ENCODE measurements around the gene TMEM132D.

Gene TMEM132D

DNA sequence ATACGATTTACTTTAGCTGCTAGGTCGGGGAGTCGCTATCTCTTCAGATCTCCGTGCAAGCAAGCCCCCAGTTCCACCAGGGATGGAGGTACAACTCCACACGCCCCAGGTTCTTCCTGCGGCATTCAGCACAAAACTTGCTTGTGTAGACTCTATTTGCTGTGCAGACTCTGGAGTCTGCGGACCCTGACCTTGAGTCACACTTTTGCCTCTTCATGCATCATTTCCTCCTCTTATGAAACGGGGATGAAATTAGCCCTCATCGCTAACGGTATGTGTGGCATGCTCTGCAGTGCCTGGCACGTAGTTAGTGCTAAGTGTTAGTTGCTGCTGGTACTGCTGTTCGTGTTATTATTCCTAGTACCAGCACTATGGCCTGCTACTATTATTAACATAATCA is 84.4 kb downstream of the TMEM132D start:
- no peak for FAIRE-seq

DNA sequence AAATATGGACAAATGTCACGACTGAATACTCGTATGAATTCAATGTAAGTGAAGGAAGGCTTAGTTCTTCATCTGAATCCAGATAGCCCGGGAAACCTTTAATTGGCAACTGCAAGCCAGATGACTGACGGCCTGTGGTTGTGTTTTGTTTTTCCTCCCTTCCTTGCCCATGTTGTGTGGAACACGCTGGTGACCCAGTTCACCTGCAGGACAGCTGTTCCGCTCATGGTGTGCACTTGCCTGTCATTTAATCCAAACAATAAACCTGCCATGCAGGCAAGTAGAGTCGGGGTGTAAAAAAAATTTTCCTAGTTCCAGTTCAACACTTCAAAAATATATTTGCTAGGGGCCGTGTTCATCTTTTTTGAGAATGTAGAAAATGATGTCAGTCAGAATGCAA is 88.0 kb downstream of the TMEM132D start:
- FAIRE-seq, result no peak

- no peak for FAIRE-seq
Observed at GRCh38 chr12:129811963-129812362, 91.9 kb downstream of the TMEM132D start.

- no peak for FAIRE-seq
Observed at GRCh38 chr12:129807136-129807535, 96.7 kb downstream of the TMEM132D start.

DNA sequence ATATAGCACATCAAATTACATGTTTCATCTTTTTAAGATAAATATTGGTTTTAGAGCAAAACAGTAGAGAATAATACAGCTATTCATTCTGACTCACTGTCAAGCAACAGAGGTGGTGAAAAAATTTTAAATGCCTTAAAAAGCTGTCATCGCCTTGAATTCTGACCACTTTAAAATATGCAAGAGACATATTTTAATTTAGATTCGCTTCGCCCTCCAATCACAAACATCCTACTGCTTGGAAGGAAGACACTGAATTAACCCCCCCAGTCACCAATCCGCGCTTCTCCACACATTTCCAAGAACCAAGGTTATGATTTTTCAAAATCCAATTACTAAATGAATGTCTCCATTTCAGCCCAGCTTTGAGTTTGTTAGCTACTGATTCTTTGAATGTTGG is 112.4 kb downstream of the TMEM132D start:
- FAIRE-seq, result no peak

DNA sequence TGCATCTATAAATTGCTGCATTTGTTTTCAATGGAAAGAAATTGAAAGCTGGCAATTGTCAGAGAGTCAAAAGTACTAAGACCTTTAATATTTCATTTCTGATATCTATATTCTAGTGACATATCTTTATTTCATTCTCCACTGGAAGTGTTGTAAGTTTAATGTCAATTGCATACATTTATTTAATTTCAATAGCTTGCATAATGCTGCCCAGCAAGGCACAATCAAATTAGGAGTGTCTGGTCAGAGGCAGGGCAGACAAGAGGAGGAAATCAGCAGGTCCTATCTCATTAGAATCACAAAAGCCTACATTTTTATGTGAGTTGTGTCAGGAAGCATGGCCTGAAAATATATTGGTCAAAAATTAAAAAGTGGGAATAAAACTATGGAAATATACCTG is 112.9 kb downstream of the TMEM132D start:
- FAIRE-seq, result no peak

- FAIRE-seq, result no peak
Observed at GRCh38 chr12:129790331-129790730, 113.5 kb downstream of the TMEM132D start.

- no peak for FAIRE-seq
Observed at GRCh38 chr12:129789921-129790320, 113.9 kb downstream of the TMEM132D start.

DNA sequence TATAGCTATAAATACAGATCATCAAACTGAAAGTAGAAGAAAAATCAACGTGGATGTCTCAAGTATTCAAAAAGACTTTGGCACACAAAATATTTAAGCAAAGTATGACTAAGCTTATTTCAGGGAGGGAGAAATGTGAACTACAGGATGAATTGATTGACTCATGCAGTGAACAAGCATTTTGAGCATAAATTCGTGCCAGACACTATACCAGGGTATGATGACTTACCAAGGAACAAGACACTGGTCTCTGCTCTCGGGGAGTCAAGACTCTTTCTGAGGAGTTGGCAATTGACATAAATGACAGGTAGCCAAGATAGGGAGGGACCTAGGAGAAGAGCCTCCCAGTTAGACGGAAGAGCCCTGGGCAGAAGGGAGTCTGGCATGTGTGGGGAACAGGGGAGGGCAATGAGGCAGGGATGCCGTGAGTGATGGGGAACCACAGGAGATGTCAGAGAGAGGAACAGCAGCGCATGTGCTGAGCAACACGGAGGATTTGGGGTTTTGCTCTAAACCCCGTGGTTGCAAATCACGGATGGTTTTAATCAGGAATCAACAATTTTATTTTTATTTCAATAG is 115.2 kb downstream of the TMEM132D start:
- FAIRE-seq, result no peak

- no peak for FAIRE-seq
Observed at GRCh38 chr12:129779989-129780388, 123.8 kb downstream of the TMEM132D start.

GRCh38 chr12:129779033-129779432 is 124.8 kb downstream of the TMEM132D start:
- no peak for FAIRE-seq

DNA sequence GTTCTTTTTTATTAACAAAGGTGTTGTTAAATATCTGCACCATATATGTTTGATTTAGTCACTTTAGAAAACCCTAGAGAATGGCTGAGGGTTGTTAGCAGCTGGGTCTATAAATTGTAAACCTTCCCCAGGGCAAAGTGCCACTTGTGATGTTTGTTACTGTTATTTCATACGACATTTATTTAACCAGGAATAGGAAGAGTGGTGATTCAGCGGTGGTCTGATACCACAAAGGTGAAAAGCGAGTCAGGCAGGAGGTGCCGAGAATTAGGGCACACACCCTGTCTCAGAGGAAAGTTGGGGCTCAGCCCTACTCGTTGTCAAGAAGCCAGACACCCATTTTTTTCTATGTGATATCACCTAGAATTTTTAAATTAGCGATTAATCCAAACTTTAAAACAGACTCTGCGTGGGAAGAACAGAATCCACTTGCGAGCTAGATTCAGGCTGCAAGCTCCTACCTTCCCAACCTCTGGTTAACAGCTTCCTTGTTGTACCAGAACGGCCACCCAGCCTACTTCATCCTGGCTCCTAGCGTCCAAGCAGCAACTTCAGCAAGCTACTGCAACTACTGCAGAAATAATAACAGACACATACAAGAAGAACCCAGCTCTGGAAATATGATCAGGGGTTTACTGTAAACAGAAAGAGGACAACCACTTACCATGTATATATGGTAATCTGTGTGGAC is 126.7 kb downstream of the TMEM132D start:
- FAIRE-seq, result no peak

- FAIRE-seq, result no peak
Observed at GRCh38 chr12:129772501-129773493, 131.0 kb downstream of the TMEM132D start.

GRCh38 chr12:129771238-129771637 is 132.6 kb downstream of the TMEM132D start:
- FAIRE-seq, result no peak

- FAIRE-seq, result no peak
Observed at GRCh38 chr12:129765719-129766118, 138.1 kb downstream of the TMEM132D start.

DNA sequence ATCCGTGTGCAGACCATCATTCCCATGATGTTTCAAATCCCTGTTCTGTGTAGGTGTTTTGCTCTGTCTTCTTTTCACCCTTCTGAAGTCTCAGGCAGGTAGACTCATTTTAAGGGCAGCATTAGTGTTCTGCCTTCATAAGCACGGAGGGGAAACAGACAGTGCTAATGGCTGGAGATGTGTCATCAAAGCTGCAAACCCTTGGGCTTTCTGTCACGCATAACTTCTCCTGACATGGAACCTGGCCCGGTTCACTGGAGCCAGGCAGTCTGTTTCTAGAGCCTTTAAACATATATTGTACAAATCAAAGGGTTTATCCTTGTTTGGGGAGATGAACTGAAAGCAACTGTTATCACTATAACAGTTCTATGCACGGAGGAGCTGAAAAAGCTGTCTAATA is 141.4 kb downstream of the TMEM132D start:
- FAIRE-seq, result no peak

DNA sequence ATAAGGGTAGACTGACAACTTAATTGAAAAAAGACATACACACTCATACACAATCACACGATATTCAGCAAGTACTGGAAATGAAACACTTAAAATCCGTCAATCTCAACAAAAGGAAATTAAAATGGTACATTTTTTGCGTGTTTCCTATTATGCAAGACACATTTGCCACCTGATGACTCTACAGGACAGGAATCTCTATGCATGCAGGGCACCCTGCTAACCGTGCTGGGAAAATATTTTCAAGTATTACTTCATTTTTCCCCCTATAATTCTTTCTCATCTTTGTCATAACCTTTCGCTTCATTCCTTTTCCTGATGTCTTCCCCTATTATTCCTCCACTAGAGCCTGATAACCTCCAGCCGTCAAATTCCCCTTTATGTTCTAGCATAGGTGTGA is 150.2 kb downstream of the TMEM132D start:
- FAIRE-seq, result no peak

DNA sequence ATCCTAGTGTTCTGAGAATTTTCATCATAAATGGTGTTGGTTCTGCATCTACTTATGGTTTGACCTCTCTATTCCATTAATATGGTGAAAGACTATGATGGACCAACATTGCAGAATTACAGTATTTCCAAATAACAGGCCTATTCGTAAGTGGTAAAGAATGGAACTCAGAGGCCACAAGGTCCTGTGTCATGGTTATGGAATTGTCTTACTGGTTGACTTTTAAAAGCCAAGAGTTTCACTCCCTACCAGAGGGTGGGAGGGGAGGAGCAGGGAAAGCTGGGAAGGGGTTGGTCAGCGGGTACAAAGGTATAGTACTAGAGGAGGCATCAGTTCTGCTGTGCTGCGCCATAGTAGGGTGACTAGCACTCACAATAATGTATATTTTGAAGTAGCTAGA is 153.4 kb downstream of the TMEM132D start:
- no peak for FAIRE-seq

GRCh38 chr12:129746318-129746717 is 157.5 kb downstream of the TMEM132D start:
- FAIRE-seq, result no peak

DNA sequence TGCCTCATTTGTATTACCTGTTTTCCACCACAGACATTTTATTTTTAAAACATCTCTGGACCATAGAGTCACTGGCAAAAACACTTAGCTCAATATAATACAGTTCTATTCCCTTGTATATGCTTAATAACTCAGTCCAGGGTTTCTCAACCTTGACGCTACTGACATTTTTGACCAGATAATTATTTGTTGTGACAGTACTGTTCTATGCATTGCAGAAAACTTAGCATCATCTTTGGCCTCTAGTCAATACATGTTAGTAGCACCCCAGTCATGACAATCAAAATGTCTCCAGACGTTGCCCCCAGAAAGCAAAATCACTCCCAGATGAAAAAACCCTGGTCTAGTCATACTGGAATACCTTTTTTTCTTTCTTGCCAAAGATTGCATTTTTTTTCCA is 174.7 kb downstream of the TMEM132D start:
- no peak for FAIRE-seq

DNA sequence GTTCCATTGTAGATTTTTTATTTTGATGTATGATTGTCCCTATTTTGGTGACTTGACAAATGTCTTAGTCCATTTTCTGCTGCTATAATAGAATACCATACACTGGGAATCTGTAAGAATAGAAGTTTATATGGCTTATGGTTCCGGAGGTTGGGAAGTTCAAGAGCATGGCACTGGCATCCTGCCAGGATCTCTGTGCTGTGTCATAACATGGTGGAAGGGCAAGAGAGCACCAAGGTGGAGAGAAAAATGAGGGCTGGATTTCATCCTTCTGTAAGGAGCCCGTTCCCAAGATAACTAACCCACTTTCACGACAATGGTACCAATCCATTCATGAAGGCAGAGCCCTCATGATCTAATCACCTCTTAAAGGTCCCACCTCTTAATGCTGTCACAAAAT is 176.7 kb downstream of the TMEM132D start:
- FAIRE-seq, result no peak

DNA sequence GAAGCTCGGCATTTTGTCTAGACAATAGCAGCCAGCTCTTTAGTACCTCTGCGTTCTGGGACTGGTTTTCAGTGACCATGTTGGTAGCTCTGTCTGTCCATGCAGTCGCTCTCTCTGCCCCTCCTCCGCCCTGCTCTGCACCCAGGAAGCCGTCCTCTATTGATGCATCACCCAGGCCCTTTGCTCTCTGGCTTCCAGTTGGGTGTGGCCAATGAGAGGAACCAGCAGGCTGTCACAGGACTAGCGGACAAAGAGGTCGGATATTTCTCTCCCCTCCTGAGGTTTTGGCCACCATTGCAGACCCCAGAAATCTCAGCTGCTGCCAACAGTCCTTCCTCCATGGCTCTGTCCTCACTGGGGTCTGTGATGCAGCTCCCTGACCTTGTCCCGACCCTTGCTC is 180.6 kb downstream of the TMEM132D start:
- FAIRE-seq, result no peak

DNA sequence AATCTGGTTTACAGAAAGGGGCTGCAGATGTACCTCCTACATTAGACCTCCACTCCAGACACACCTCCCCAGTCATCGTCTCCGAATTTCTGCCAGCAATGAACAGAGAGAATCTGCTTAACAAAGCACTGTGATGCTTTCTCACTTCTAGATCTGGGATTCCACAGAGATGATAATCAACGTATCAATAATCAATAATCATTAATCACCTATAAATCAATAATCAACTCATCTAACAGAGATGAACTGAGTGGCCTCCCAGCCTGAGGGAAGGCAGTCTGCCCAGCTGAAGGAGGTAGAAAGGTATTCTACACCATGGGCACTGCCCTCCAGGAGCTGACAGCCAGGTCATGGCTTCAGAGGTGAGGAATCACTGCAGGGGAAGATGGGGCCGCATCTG is 183.2 kb downstream of the TMEM132D start:
- FAIRE-seq, result no peak

GRCh38 chr12:129719416-129719815 is 184.4 kb downstream of the TMEM132D start:
- FAIRE-seq, result no peak

All from G401.6 (cell line).